ENCODE measurements around the gene EPHA4.

EPHA4 gene

GRCh38 chr2:221461901-221462300 lies 110.2 kb downstream of the EPHA4 start:
- no peak for DNase-seq
- in situ Hi-C loops (cut with HindIII; ENCODE audit: low pct_ligation_motif_present, low pct_unique_long_range_greater_than_20kb, low sequenced_read_pairs) = no loop called here

GRCh38 chr2:221460136-221460535 lies 112.0 kb downstream of the EPHA4 start:
- no peak for DNase-seq
- in situ Hi-C loops (cut with HindIII; ENCODE audit: low pct_ligation_motif_present, low pct_unique_long_range_greater_than_20kb, low sequenced_read_pairs) = no loop called here

- in situ Hi-C loops (cut with HindIII; ENCODE audit: low pct_ligation_motif_present, low pct_unique_long_range_greater_than_20kb, low sequenced_read_pairs) = no loop called here
- DNase-seq = no peak
Measured at GRCh38 chr2:221458578-221458977, 113.5 kb downstream of the EPHA4 start.

GRCh38 chr2:221455214-221455613 lies 116.9 kb downstream of the EPHA4 start:
- in situ Hi-C loops (cut with HindIII; ENCODE audit: low pct_ligation_motif_present, low pct_unique_long_range_greater_than_20kb, low sequenced_read_pairs) = no loop called here
- DNase-seq = no peak

GRCh38 chr2:221454459-221455105 lies 117.5 kb downstream of the EPHA4 start:
- DNase-seq = no peak
- in situ Hi-C loops (cut with HindIII; ENCODE audit: low pct_ligation_motif_present, low pct_unique_long_range_greater_than_20kb, low sequenced_read_pairs) = no loop called here

GRCh38 chr2:221451862-221452788 lies 120.0 kb downstream of the EPHA4 start:
- DNase-seq = no peak
- in situ Hi-C loops (cut with HindIII; ENCODE audit: low pct_ligation_motif_present, low pct_unique_long_range_greater_than_20kb, low sequenced_read_pairs) = no loop called here

- DNase-seq = no peak
- in situ Hi-C loops (cut with HindIII; ENCODE audit: low pct_ligation_motif_present, low pct_unique_long_range_greater_than_20kb, low sequenced_read_pairs) = no loop called here
Measured at GRCh38 chr2:221450280-221450679, 121.8 kb downstream of the EPHA4 start.

GRCh38 chr2:221449406-221449805 lies 122.7 kb downstream of the EPHA4 start:
- in situ Hi-C loops (cut with HindIII; ENCODE audit: low pct_ligation_motif_present, low pct_unique_long_range_greater_than_20kb, low sequenced_read_pairs) = no loop called here

GRCh38 chr2:221448844-221449390 lies 123.2 kb downstream of the EPHA4 start:
- in situ Hi-C loops (cut with HindIII; ENCODE audit: low pct_ligation_motif_present, low pct_unique_long_range_greater_than_20kb, low sequenced_read_pairs) = no loop called here
- DNase-seq = no peak

More at GRCh38 chr2:221449406-221449805, 122.7 kb downstream of the EPHA4 start:
- DNase-seq = no peak

- no peak for DNase-seq
- in situ Hi-C loops (cut with HindIII; ENCODE audit: low pct_ligation_motif_present, low pct_unique_long_range_greater_than_20kb, low sequenced_read_pairs) = no loop called here
Measured at GRCh38 chr2:221448057-221448843, 123.9 kb downstream of the EPHA4 start.

- in situ Hi-C loops (cut with HindIII; ENCODE audit: low pct_ligation_motif_present, low pct_unique_long_range_greater_than_20kb, low sequenced_read_pairs) = no loop called here
- DNase-seq = no peak
Measured at GRCh38 chr2:221447310-221447709, 124.8 kb downstream of the EPHA4 start.

- no peak for DNase-seq
- in situ Hi-C loops (cut with HindIII; ENCODE audit: low pct_ligation_motif_present, low pct_unique_long_range_greater_than_20kb, low sequenced_read_pairs) = no loop called here
Measured at GRCh38 chr2:221446140-221446539, 126.0 kb downstream of the EPHA4 start.

- in situ Hi-C loops (cut with HindIII; ENCODE audit: low pct_ligation_motif_present, low pct_unique_long_range_greater_than_20kb, low sequenced_read_pairs) = no loop called here
- DNase-seq = peak; percentile 6
Measured at GRCh38 chr2:221444106-221444505, 128.0 kb downstream of the EPHA4 start.

- DNase-seq = no peak
- in situ Hi-C loops (cut with HindIII; ENCODE audit: low pct_ligation_motif_present, low pct_unique_long_range_greater_than_20kb, low sequenced_read_pairs) = no loop called here
Measured at GRCh38 chr2:221443645-221444044, 128.5 kb downstream of the EPHA4 start.

- DNase-seq = no peak
- in situ Hi-C loops (cut with HindIII; ENCODE audit: low pct_ligation_motif_present, low pct_unique_long_range_greater_than_20kb, low sequenced_read_pairs) = no loop called here
Measured at GRCh38 chr2:221442128-221442527, 130.0 kb downstream of the EPHA4 start.

- in situ Hi-C loops (cut with HindIII; ENCODE audit: low pct_ligation_motif_present, low pct_unique_long_range_greater_than_20kb, low sequenced_read_pairs) = no loop called here
- DNase-seq = no peak
Measured at GRCh38 chr2:221439761-221440479, 132.2 kb downstream of the EPHA4 start.

GRCh38 chr2:221437056-221437455 lies 135.0 kb downstream of the EPHA4 start:
- in situ Hi-C loops (cut with HindIII; ENCODE audit: low pct_ligation_motif_present, low pct_unique_long_range_greater_than_20kb, low sequenced_read_pairs) = no loop called here
- DNase-seq = no peak

GRCh38 chr2:221435171-221435570 lies 136.9 kb downstream of the EPHA4 start:
- in situ Hi-C loops (cut with HindIII; ENCODE audit: low pct_ligation_motif_present, low pct_unique_long_range_greater_than_20kb, low sequenced_read_pairs) = no loop called here
- DNase-seq = no peak
